Daoy (cell line): ENCODE measurements around the gene PLA2G2E. TPM values are rescaled to one million over a fixed set of nuclear protein-coding genes. Genes with fewer than 3 reads are reported as not detected.
"Not testable (repeated sequence)": the region's sequence is repeated elsewhere in the genome, so short reads cannot be mapped to it uniquely, and the experiment has no call there.

ENCODE experiments used
- DNase-seq: peaks from one replicate; pipeline ENCODE4 v3.0.0-alpha.2; 2015; ENCODE audit warnings: low read depth
- total RNA-seq: library from RNA; depleted of rRNA; stranded (reverse); fragments of >200 nt; shearing (Covaris generic); gene quantifications from 2 replicates; pipeline ENCODE4 v1.2.3, GENCODE V29; 2014; rRNA removed

The PLA2G2E gene
- total RNA-seq, 1 experiment from 2014 or later, result not detected

DNA sequence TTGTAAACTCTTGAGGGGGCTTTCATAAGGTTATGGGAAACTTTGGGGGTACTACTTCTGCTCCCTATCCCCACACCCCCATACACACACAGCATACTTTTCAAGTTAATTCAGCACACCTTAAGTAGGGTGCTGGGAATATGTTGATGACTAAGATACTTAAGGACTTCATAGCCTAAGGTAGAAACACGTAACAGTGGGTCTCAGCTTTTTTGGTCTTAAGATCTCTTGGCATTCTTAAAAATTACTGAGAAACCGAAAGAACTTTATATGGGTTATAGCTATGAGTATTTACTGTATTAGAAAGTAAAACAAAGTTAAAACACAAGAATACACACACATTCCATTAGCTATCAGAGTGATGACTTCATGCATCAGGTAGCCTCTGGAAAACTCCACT, 39.1 kb downstream of the PLA2G2E start:
- DNase-seq, result no peak

DNA sequence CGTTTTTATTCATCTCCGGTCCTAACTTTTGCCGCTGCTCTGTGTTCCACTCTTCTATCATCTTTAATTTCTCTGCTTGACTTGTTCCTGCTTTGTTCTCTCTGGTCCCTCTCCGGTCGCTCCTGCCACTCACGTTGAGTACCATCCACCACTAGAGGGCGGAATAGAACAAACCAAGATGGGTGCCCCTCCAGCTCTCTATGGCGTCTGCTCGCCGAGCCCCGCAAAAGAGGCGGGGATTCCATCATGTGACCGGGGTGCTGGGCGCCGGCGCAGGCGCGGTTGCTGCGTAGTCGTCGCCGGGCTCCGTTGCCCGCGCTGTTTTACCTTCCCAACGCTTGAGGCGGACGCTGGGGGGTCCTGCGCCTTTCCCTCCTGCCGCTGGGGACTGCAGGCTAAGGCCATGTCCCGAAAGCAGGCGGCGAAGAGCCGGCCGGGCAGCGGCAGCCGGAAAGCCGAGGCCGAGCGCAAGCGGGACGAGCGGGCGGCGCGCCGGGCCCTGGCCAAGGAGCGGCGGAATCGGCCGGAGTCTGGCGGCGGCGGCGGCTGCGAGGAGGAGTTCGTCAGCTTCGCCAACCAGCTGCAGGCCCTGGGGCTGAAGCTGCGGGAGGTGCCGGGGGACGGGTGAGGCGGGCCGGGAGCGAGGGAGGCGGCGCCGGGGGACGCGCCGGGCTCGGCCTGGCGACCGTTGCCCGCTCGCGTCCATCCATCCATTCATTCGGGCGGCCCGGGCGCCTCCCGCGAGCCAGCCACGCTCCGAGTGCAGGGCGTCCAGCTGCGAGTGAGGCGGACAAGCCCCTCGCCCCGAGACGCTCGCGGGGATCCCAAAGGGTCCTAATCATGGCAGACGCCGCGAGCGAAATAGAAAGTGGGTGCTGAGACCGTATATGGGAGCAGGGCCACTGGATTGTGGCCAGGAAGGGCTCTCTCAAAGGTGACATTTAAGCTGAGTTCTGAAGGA, 41.0 kb downstream of the PLA2G2E start, which contains the start of gene OTUD3:
Gene OTUD3, plus strand, starts transcription at position 285 of the 961 bp plus-strand sequence. Its CDS starts 119 bp downstream, at position 404.
- peak; percentile 98 for DNase-seq

DNA sequence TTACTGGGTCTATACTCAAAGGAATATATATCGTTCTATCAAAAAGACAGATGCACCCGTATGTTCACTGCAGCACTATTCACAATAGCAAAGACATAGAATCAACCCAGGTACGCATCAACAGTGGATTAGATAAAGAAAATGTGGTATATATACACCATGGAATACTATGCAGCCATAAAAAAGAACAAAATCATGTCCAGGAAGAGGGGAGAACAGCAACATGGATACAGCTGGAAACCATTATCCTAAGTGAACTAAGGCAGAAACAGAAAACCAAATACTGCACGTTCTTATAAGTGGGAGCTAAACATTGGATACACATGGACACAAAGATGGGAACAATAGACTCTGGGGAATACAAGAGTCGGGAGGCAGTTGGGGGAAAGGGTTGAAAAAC, 42.6 kb downstream of the PLA2G2E start:
- not testable (repeated sequence) for DNase-seq

DNA sequence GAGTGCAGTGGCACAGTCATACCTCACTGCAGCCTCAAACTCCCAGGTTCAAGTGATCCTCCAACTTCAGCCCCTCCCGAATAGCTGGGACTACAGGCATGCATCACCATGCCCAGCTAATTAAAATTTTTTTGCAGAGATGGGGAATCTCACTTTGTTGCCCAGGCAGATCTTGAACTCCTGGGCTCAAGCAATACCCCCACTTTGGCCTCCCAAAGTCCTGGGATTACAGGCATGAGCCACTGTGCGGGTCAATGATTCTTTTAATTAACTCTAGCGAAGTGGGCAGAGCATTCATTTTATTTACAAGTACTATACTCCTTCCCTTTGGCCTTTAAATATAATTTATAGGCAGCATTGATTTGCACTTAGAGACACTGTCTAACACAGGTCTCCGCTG, 43.8 kb downstream of the PLA2G2E start:
- no peak for DNase-seq

DNA sequence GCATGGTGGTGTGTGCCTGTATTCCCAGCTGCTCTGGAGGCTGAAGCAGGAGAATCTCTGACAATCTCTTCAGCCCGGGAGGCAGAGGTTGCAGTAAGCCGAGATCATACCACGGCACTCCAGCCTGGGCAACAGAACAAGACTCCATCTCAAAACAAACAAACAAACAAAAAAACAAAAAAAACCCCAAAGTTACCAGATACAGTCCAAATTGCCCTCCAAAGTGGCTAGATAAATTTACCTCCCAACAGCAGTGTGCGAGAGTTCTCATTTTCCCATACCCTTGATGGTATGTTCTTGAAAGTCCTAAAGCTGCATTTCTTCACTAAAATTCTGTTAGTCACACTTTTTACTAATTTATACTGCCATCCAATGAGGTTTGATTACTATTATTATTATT, 44.2 kb downstream of the PLA2G2E start:
- no peak for DNase-seq

DNA sequence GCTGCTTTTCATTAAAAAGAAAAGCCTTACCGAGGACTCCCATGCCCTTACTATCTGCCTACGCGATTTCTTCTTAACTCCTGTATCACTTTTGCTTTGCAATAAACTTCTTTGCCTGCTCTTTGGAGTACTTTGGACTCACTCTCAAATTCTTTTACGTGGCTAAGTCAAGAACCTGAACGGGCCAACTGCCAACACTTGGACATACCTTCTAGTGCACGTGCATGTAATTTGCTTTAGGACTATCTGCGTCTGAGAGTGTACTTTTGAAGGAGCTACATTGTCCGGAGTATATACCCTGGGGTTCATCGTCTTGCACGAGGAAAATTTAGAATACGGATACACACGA, 44.8 kb downstream of the PLA2G2E start:
- no peak for DNase-seq

DNA sequence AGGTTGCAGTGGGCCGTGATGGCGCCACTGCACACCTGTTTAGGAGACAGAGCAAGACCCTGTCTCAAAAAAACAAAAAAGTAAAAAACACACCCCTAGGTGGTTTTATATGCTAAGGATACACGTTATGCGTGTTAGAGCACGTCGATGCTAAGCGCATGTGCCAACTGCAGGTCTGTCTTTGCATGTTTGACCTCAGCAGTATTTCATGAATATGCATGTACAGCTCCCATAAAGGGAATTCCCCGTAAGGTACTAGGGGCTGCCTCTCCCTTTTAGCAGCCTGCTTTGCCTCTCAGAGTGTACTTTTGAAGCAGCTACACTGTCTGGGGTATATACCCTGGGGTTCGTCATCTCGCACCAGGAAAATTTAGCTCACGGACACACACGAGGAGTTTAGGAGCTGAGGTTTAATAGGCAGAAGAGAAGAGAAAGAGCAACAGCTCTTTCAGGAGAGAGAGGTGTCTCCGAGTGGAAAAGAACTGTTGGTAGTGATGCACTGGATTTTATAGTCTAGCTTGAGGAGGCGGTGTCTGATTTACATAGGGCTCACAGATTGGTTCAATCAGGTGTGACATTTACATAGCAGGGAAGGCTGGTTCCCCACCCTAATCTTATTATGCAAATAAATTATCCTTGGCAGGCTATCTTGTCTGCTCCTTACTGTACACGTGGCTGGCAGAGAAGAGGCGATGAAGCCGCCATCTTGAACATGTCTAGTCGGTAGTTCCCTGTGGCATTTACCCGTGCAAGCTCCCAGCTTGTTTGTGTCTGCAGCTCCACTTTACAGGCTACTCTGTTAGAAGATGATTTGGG, 45.4 kb downstream of the PLA2G2E start:
- DNase-seq, result peak; percentile 17

DNA sequence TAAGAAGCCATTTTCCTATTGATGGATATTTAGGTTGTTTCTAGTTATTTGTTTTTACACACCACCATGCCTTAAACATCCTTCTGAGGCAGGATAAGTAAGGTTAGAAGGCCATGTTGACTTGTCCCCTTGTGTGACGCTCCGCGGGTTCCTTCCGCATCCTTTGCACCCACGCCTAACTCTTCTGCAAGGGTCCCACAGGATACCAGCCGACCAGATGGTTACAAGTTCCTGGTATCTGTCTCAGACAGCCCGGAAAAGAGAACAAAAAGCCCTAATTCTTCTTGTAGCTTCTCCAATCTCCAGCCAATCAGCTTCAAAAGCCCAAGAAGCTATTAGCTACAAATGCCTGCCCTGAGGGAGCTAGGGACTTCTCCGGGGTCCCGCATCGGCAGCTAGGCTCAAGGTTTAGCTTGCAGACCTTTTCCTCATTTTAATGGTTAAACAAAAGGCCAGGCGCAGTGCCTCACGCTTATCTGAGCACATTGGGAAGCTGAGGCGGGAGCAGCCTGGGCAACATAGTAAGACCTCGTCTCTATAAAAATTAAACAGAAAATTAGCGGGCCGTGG, 46.2 kb downstream of the PLA2G2E start:
- DNase-seq, result no peak

DNA sequence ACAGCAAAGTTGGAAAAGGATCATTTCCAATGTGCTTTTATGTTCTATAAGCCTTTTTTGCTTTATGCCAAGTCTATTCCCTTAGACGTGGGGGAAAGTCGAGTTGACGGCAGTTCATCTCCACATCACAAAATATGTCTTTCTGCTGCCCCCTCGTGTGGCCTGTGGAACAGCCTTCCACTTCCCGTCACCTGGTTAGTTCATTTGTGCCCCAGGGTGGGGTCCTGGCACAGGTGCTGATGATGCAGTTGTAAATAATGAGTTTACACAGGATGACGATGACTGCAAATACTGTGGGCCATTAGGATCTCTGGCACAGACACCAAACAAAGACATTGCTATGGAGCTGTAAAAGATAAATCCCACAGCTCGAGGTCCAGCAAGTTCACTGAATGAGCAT, 51.2 kb downstream of the PLA2G2E start:
- DNase-seq, result peak; percentile 55

Other genes with a start within 250 kb of the PLA2G2E start
- gene TMCO4, start 123.7 kb downstream of the PLA2G2E start, total RNA-seq, result 8.1 and 15.5 TPM in 2 replicates
- gene RNF186, start 108.3 kb downstream of the PLA2G2E start, total RNA-seq, result not detected in 2 replicates
- gene OTUD3, start 41.2 kb downstream of the PLA2G2E start, total RNA-seq, result 4.7 and 5.0 TPM in 2 replicates
- not detected in 2 replicates for gene PLA2G2A, start 56.0 kb upstream of the PLA2G2E start, total RNA-seq
- gene PLA2G5, start 146.6 kb upstream of the PLA2G2E start, total RNA-seq, result not detected in 2 replicates
- gene PLA2G2D, start 195.9 kb upstream of the PLA2G2E start, total RNA-seq, result not detected in 2 replicates
- gene PLA2G2F, start 215.7 kb upstream of the PLA2G2E start, total RNA-seq, result not detected in 2 replicates